ENCODE measurements around the gene MED29. TPM values are rescaled to one million over a fixed set of nuclear protein-coding genes. Genes with fewer than 3 reads are reported as not detected.

Gene MED29
- total RNA-seq, 1 donor from 2014 or later: 22.2 TPM

- intact Hi-C loops (cut with micrococcal nuclease): no loop called here
- DNase-seq (peak; percentile 69), ATAC-seq (no peak)
These were observed 16.6 kb downstream of the MED29 start for GRCh38 chr19:39407660-39408391.

- DNase-seq (no peak), ATAC-seq (no peak)
- intact Hi-C loops (cut with micrococcal nuclease): no loop called here
These were observed 17.4 kb downstream of the MED29 start for GRCh38 chr19:39408392-39409207.

- peak; percentile 96 for DNase-seq
- intact Hi-C loops (cut with micrococcal nuclease): loop anchor here (2.0 kb wide), 1 partner anchor 13 kb away; no protein-coding TSS in a partner anchor
These were observed 18.2 kb downstream of the MED29 start for GRCh38 chr19:39409208-39410016.

GRCh38 chr19:39410017-39410830 lies 19.0 kb downstream of the MED29 start:
- peak; percentile 39 for ATAC-seq
- peak; percentile 92 for DNase-seq
- intact Hi-C loops (cut with micrococcal nuclease): loop anchor here (2.0 kb wide), 1 partner anchor 13 kb away; no protein-coding TSS in a partner anchor

More at GRCh38 chr19:39409208-39410016, 18.2 kb downstream of the MED29 start:
- peak; percentile 54 for ATAC-seq

GRCh38 chr19:39410831-39411080 lies 19.6 kb downstream of the MED29 start:
- intact Hi-C loops (cut with micrococcal nuclease): loop anchor here (2.0 kb wide), 1 partner anchor 14 kb away; no protein-coding TSS in a partner anchor
- no peak for DNase-seq

GRCh38 chr19:39411081-39411831 lies 20.1 kb downstream of the MED29 start:
- ATAC-seq (no peak), DNase-seq (no peak)
- intact Hi-C loops (cut with micrococcal nuclease): loop anchor here (2.0 kb wide), 1 partner anchor 14 kb away; no protein-coding TSS in a partner anchor

More at GRCh38 chr19:39410831-39411080, 19.6 kb downstream of the MED29 start:
- no peak for ATAC-seq

- peak; percentile 39 for ATAC-seq
- intact Hi-C loops (cut with micrococcal nuclease): loop anchor here (2.0 kb wide), 1 partner anchor 15 kb away; no protein-coding TSS in a partner anchor
- DNase-seq: peak; percentile 94
These were observed 20.6 kb downstream of the MED29 start for GRCh38 chr19:39411832-39412099.

GRCh38 chr19:39412100-39412866 lies 21.1 kb downstream of the MED29 start, which contains the start of gene PLEKHG2:
TSS of gene PLEKHG2 (plus strand) at chr19:39412669. CDS start at chr19:39414087, 1,418 bp downstream.
- intact Hi-C loops (cut with micrococcal nuclease): no loop called here
- ATAC-seq (peak; percentile 63), DNase-seq (peak; percentile 97)

- intact Hi-C loops (cut with micrococcal nuclease): no loop called here
- ATAC-seq: no peak
These were observed 21.7 kb downstream of the MED29 start for GRCh38 chr19:39412867-39413271.

GRCh38 chr19:39413272-39413910 lies 22.2 kb downstream of the MED29 start:
- intact Hi-C loops (cut with micrococcal nuclease): no loop called here
- DNase-seq (peak; percentile 84), ATAC-seq (peak; percentile 6)

More at GRCh38 chr19:39412867-39413271, 21.7 kb downstream of the MED29 start:
- DNase-seq: no peak

- intact Hi-C loops (cut with micrococcal nuclease): no loop called here
- ATAC-seq (no peak), DNase-seq (no peak)
These were observed 22.9 kb downstream of the MED29 start for GRCh38 chr19:39413911-39414608.

- ATAC-seq: no peak
- DNase-seq: no peak
- intact Hi-C loops (cut with micrococcal nuclease): no loop called here
These were observed 24.2 kb downstream of the MED29 start for GRCh38 chr19:39415111-39416046.

GRCh38 chr19:39416152-39417120 lies 25.3 kb downstream of the MED29 start:
- intact Hi-C loops (cut with micrococcal nuclease): no loop called here
- ATAC-seq: no peak
- no peak for DNase-seq

Measured in left ventricle myocardium superior (tissue), 1 donor.